HG03521 (cell line): ENCODE data around the gene OR52I1.
A peak's percentile ranks its signal among the peaks of the same experiment; 100 is the strongest.

Source experiments
- ATAC-seq: cut with Tn5 transposase; IDR thresholded peaks from one replicate; pipeline ENCODE4 v1.9.1; 2021; ENCODE audit warnings: mild to moderate bottlenecking, moderate library complexity; ENCODE audit not compliant: unreplicated experiment

Gene OR52I1, protein sequence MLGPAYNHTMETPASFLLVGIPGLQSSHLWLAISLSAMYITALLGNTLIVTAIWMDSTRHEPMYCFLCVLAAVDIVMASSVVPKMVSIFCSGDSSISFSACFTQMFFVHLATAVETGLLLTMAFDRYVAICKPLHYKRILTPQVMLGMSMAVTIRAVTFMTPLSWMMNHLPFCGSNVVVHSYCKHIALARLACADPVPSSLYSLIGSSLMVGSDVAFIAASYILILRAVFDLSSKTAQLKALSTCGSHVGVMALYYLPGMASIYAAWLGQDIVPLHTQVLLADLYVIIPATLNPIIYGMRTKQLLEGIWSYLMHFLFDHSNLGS

DNA sequence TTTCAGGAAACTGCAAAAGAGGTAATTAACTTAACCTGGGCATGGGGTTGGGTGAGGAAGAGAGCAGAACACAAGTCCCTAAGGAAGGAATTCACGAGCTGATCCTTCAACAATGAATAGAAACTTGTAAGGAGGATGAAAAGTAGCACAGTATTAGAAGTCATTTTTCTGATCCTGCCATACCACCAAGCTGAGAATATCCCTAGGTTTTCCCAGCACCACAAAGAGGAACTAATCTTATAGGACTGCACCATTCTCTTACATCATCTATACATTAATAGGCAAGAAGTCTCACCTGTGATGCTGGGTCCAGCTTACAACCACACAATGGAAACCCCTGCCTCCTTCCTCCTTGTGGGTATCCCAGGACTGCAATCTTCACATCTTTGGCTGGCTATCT, at the start of gene OR52I1:
Gene OR52I1, plus strand, starts transcription at position 301 of the 400 bp plus-strand sequence. Its CDS starts 0 bp downstream, at position 301.
- no peak for ATAC-seq

DNA sequence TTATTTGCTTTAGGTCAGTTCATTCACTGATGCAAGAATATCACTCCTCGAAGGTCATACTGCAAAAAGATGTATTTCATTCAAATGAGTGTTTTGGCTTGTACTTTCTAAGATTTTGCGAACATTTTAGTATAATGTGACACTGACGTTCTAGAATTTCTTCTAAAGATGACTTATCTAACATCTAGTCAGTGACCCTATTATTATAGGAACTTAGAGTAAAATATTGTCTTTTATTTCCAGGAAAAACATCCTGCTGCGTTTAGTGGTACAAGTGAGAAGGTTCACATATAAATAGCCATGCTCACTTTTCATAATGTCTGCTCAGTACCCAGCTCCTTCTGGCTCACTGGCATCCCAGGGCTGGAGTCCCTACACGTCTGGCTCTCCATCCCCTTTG, 48.9 kb upstream of the OR52I1 start, which contains the start of gene OR52M1:
Gene OR52M1, plus strand, starts transcription at position 301 of the 400 bp plus-strand sequence. Its CDS starts 0 bp downstream, at position 301.
- ATAC-seq: no peak

DNA sequence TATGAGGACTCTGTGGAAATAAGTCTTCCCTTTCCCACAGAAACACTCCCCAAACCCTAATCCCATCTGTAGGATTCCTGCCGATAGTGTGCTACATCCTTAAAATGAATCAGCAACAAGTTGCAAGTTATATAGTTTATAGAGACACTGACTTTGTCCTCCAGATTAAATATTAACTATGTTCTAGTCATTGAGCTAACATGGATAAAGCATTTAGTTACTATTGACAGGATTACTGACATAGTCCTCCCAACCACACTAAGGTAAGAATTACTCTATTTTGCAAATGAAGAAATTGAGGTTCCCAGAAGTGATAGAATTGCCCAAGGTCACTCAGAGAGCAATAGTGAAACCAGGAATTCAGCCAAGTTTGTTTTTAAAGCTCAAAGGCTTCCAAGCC, 47.0 kb upstream of the OR52I1 start:
- no peak for ATAC-seq

DNA sequence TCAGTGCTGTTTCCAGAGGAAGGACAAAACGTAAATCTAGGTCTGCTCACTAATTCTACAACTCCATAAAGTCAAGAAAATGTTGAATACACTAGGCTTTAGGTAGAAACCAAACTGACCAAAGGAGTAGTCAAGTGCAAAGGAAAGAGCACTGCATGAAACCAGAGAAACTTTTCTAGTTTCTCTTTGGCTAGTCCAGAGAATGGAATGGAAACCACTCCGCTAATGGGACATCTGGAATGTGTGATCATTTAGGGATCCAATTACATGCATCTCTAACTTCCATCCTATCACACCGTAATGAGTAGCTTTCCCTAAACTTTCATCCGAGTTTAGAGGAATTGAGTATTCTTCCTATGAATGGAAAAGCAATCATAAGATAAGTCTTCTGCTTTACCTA, 46.4 kb upstream of the OR52I1 start:
- ATAC-seq: no peak

DNA sequence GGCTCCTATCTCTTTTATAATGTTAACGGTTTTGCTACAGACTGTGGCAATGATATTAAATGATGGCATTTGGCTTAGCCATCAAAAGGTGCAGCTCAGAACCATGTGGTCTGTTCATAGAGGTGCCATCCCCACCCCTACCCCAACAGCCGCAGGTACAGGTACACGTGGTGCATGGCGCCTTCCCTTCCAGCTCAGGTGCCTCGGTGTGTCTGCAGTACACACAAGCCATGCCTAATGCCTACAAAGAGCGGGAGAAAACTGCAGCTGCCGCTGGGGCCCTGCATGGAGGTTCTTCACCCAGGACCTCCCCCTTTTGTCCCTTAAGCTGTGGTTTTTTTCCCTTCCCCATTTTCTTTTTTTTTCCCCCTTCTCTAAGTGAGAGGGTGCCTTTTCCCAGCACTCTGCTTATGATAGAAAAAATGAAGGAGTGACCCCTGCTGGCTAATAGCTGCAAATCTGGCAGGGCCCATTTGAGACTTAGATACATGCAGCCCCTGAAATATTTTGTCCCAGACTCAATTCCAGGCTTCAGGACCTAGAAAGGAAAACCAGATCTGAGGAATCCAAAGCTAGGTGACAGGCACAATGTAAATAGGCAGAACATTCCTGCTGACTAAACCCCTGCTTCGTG, 42.4 kb upstream of the OR52I1 start:
- no peak for ATAC-seq

DNA sequence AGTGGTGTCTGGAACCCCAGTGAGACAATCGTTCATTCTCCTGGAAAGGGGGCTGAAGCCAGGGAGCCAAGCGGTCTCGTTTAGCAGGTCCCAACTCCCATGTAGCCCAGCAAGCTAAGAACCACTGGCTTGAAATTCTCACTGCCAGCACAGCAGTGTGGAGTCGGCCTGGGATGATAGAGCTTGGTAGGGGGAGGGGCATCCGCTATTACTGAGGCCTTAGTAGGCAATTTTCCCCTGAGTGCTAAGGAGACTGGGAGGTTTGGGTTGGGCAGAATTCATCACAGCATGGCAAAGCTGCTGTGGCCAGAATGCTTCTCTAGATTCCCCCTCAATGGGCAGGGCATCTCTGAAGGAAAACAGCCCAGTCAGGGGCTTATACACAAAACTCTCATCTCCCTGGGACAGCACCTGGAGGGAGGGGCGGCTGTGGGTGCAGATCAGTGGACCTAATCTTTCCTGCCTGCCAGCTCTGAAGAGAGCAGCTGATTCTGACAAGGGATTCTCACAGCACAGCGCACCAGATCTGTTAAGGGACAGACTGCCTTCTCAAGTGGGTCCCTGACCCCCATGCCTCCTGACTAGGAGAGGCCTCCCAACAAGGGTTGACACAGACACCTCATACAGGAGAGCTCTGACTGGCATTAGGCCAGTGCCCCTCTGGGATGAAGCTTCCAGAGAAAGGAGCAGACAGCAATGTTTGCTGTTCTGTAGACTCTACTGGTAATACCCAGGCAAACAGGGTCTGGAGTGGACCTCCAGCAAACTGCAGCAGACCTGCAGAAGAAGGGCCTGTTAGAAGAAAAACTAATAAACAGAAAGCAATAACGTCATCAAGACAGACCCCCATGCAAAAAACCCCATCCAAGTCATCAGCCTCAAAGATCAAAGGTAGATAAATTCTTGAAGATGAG, 34.1 kb upstream of the OR52I1 start:
- ATAC-seq: no peak

DNA sequence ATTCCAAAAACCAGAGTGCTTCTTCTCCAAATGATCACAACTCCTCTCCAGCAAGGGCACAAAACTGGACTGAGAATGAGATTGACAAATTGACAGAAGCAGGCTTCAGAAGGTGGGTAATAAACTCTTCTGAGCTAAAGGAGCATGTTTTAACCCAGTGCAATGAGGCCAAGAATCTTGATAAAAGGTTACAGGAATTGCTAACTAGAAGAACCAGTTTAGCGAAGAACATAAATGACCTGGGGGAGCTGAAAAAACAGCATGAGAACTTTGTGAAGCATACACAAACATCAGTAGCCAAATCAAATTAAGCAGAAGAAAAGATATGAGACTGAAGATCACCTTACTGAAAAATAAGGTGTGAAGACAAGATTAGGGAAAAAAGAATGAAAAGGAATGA, 33.4 kb upstream of the OR52I1 start:
- ATAC-seq: no peak

DNA sequence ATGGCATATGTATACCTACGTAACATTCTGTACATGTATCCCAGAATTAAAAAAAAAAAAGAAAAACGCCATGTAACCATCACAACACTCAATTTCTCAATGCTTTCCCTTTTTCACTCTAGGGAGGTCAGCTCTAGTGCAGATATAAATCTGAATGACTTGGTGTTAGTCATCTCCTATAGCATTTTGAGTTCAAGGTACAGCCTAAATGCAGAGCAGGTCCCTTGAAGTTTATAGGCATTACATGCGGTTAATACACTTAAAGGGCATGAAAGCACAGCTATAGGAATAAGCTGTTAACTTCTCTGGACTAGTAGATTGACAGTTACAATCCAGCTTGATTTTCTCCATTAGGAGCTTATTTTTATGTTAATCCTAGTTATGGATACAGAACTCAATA, 28.5 kb upstream of the OR52I1 start:
- no peak for ATAC-seq

DNA sequence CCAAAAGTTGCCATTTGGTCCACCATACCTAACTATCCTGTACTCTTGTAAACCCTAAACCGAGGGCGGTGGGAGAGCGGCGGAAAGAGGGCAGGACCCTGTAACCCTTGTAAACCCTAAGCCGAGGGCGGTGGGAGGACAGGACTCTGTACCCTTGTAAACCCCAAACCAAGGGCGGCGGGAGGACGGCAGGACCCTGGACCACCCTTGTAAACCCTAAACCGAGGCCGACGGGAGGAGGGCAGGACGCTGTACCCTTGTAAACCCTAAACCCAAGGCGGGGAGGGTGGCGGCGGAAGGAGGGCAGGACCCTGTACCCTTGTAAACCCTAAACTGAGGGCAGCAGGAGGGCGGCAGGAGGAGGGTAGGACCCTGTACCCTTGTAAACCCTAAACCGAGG, 24.8 kb upstream of the OR52I1 start:
- no peak for ATAC-seq

DNA sequence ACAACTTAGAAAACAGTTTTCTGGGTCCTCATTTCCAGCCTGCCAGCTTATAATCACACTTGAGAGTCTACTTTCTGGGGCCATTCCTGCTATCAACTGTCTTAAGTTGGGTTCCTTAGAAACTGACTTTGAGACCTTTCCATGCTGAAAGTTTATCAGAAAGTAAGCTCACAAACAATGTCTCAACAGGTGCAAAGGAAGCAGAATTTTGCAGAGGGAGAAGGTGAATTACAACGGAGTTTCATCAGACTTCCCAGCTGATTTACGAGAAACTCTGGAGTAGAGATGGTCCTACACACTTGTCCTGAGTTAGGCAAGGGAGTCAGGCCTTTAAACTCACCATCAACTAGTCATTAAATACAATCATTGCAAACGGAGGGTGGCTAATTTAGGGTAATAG, 17.0 kb upstream of the OR52I1 start:
- no peak for ATAC-seq

DNA sequence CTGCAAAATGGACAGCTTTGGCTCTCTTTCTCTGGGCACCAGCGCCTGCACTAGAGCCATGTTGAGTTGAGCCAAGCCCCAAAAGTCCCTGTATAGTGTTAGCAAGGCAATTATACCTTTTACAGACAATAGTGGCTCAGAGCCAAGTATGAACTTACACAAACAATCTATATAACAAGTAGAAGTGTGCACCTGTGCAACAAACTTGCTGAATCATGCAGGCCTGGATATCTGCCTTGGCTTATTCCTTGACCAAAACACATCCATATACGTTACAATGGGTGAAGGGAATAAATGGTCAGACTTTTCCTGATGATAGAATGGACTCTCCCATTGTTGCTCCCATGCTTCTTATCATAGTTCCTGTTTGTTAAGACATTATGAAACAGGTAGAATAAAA, 16.1 kb upstream of the OR52I1 start:
- no peak for ATAC-seq

DNA sequence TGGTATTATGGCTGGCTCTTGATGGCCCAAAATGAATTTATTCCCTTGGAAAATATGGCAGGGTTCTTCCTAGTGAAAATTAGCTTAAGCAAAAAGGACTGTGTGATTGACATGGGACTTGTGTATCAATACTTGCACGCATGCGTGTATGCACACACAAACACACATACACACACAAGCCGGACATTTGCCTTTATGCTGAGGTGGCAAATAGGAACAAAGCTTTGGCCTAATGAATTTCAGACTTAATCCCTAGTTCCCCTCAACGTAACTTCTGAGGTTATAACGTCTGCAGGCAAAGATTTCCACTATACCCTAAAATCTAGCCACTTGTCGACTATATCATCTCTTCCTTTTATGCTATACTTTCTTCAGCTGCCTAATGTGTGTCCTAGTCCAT, 15.2 kb upstream of the OR52I1 start:
- ATAC-seq: no peak

DNA sequence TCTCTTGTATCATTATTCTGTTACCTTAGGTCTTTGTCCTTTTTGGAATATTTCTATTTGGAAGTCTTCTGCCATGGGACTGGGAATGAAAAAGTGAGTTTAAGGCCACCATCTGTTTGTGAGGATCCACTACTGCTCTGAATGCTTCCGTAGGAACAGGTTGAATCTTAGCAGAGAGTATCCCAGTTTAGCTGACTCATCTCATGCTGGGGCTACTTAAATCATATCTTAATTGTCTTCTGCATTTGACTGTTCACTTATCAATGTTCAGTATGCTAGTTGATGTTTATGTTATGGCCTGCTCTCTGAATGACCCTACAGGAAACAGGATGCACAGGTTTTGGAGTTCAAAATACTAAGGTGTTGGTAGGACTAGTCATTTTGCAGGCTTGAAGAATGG, 13.7 kb upstream of the OR52I1 start:
- ATAC-seq: no peak

DNA sequence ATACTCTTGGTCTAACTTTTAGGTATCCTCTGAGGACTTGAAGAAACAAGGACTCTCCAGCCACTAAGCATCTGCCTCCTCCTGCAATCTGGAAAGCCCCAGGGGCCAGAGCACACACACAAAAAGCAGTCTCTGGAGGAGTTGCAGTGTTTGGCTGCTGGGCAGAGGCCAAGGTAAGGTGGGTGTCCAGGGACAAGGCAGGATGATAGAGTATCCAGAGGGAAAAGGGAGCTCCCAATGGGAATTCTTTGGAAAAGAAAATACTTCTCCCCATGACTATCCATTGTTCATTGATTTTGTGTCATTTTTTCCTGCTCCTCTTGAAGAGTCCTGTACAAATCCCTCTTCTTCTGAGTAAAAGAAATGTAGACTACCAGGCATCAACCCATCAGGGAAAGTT, 12.4 kb upstream of the OR52I1 start, which contains the start of gene OR52I2:
Gene OR52I2, plus strand, starts transcription at position 301 of the 400 bp plus-strand sequence.
- no peak for ATAC-seq

DNA sequence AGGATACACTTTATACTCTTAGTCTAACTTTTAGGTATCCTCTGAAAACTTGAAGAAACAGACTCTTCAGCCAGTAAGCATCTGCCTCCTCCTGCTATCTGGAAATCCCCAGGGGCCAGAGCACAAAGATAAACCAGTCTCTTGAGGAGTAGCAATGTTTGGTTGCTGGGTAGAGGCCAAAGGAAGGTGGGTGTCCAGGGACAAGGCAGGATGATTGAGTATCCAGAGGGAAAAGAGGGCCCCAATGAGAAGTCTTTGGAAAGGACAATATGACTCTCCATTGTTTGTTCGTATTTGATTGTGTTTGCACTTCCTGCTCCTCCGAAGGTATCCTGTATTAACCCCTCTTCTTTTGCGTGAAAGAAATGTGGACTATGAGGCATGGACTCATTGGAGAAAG, 4.8 kb upstream of the OR52I1 start:
- ATAC-seq: no peak

DNA sequence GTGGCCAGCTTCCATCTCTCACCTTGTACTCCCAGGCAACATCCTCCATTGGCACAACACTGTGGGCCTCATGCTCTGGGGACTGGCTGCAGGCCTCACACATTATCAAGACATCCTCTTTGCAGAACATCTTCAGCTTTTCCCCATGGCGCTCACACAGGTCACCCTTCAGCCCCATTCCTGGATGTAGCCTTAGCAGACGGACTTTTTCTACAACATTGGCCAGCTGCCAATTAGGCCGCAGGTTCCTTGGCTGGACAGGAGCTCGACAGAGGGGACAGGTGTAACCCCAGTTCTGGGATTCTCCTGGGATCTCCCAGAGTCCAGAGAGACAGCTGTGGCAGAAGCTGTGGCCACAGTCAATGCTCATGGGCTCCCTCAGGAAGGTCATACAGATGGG, 11.2 kb downstream of the OR52I1 start:
- ATAC-seq: no peak

DNA sequence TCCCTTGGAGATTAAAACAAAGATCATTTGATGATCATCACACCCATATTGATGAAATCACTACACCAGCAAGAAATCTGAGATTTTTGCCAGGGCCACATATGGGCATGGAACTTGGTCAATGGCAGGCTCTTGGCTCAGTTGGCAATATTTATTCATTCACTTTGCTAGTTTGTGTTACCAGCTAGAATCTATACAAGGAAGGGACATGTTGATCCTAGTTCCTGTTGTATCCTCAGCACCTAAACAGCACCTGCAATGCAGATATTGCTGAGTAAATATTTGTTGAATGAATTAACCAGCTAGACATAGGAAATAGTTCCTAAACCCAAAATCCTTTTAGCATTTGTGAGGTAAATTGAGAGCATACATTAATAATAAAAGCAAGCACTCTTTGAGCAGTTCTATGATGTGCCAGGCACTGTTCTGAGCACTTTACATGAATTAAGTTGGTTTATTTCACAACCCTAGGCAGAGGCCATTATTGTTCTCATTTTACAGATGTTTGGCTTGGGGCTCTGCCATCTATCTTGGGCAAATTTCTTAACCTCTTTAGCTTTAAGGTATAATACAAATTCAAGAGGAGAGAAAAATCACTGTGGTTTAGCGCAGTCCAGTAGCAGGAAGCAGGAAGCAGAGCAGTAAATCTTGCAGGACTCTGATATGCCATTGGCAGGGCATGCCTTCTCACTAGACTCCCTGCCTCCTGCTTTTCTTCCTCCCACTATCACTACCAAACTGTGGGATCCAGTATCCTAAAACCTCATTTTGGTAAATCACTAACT, 12.6 kb downstream of the OR52I1 start:
- ATAC-seq: no peak

DNA sequence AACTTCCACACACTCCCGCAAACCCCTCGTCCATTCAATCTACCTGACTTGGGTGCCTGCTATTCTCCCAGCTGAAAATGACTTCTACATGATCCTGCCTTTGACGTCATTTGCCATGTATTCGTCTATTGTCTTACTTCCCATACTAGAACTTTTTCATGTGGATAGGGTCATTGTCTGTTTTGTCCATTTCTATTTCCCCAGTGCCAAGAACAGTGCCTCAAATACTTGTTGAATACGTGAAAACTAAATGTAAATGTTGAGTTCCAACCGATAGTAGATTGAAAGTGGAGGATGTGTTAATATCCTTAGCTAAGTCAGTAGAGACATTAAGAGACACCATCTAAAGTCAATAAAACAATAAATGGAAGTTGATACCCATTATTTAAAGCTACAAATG, 13.3 kb downstream of the OR52I1 start:
- ATAC-seq: no peak

DNA sequence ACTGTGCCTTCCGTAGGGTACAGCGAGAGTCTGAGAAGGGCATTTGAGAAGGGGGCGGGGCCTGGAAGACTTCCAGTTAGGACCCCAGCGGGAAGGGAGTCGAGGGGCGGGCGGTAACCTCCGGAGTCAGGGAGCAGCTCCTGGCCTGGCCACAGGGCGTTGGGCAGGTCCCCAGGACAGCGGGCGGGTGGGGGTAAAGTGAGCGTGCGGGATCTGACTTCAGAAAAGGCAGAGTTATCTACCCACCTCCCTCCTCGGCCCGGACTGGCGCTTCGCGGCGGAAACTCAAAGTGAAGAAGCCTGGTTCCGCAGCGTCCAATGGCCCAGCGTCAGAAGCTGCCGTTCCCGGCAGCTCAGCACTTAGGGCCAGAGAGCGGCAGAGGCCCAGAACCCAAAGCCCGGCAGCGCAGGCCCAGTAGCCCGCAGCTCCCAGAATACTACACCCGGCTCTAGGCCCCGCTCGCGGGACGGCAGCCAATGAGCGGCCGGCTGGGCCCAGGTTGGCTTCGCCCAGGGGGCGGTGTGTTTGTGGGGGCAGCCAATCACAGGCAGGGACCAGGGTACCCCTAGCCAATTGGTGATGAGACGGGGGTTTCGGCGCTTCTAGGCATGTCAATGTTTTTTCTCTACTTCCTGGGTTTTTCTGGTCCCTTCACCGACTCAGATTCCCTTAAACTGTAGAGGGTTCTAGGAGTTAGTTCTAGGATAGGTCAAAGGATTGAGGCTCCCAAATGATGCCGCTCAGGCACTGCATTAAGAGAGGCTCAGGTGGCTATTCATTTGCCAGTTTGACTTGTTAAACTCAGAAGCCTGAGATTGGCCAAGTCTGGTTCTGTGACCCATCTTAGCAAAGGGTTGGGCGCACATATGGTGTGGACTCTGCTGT, 14.2 kb downstream of the OR52I1 start, which contains the start of gene TRIM68:
Gene TRIM68, minus strand, starts transcription at position 451 of the 886 bp plus-strand sequence. CDS start 2,727 bp downstream, outside the sequence.
- peak; percentile 100 for ATAC-seq
